HT-29 (cell line): ENCODE data around the gene C22orf39. TPM values are rescaled to one million over a fixed set of nuclear protein-coding genes. Genes with fewer than 3 reads are reported as not detected.
"Not testable (repeated sequence)": the region's sequence is repeated elsewhere in the genome, so short reads cannot be mapped to it uniquely, and the experiment has no call there.

Experiments used
- DNase-seq: peaks from one replicate; pipeline ENCODE4 v3.0.0-alpha.2; 2015; ENCODE audit warnings: low spot score
- total RNA-seq: library from RNA; depleted of rRNA; stranded (reverse); fragments of >200 nt; shearing (Covaris generic); gene quantifications from 2 replicates; pipeline ENCODE4 v1.2.3, GENCODE V29; 2014

The C22orf39 gene
- total RNA-seq, 1 experiment from 2014 or later: 43.6 TPM

DNA sequence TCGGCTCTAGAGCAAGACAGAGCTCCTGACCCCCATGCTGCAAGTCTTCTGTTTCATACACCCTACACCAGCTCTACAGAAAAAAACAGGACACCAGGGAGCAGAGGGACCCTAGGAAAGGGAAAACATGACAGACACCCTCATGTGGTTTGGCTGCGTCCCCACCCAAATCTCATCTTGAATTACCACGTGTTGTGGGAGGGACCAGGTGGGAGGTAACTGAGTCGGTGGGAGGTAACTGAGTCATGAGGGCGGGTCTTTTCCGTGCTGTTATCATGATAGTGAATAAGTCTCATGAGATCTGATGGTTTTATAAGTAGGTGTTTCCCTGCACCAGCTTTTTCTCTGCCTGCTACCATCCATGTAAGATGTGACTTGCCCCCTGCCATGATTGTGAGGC is 6.6 kb upstream of the C22orf39 start:
- no peak for DNase-seq

DNA sequence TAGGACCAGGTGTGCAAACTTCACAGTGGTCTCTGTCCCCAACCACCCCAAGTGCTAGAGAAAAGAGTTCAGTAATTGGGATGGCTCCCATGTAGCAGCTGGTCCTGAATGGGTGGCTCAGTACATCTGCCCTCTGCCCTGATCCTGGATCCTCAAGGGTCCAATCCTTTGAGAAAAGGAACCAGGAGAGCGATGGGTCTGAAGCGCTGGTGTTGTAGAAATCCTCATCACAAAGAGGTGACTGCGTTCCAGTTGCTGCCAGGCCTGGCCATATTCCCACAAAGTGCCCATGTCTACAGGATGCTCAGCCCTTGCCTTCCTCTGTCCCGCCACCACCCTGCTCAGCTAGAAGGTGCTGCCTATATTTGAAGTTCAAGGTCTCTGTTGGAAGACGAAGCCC is 6.2 kb upstream of the C22orf39 start:
- DNase-seq: no peak

DNA sequence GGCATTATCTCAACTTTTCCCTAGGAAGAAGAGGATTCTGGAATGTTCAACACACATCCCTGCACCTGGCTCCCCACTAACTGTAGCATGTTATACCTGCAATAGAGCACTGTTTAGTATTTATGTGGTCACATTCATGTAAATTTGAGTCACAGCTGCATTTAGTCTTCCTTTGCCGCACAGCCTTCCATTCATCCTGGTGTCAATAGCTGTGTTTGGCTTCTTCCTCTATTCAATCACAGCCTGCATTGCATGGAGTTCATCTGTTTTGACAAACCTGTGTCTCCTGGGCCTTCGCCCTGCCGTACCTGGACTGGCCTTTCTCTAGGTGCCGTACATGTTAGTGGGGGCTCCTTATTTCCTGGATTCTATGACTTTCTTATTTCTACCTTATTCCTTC is 4.1 kb upstream of the C22orf39 start:
- no peak for DNase-seq

DNA sequence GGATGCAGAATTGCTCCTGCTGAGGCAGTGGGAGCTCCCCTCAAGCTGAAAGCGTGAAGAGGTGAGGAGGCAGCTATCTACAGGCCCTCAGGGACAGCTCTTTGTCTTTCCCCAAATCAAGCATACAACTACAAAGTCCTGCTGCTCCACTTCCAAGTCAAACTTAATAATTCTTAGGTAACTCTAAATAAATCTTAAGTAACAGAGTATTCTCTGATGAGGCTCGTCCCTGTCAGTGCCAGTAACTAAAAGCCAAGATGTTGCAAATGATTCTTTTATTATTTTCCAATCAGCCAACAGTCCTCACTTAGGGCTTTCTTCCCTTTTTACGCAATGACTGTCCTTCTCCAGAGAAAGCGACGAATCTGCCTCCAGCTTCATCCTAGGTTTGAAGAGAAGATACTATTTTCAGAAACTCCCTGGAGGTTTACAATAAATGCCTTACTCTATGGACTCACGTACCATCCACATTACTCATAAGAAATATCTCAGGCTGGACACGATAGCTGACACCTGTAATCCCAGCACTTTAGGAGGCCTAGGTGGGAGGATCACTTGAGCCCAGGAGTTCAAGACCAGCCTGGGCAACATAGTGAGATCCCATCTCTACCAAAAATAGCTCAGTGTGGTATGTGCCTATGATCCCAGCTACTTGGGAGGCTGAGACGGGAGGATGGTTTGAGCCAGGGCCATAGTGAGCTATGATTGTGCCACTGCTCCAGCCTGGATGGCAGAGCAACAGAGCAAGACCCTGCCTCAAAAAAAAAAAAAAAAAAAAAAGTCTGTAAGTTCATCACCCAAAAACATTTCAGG is 3.1 kb upstream of the C22orf39 start:
- no peak for DNase-seq

DNA sequence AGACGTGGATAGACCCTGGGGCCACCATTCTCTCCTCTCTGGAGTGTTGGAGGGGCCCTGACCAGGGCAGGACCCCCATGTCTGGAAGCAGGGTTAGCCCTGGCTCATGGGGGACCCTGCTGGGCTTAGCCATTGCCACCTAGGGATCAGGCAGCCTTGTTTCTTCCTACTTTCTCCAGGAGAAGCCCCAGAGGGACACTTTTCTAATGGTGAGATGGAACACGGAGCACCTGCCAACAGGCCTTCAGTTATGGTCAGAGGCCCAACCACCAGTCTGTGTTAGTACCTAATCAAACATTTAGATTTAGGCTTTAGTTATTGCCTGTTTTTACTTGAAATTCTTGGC is 1.9 kb upstream of the C22orf39 start:
- no peak for DNase-seq

DNA sequence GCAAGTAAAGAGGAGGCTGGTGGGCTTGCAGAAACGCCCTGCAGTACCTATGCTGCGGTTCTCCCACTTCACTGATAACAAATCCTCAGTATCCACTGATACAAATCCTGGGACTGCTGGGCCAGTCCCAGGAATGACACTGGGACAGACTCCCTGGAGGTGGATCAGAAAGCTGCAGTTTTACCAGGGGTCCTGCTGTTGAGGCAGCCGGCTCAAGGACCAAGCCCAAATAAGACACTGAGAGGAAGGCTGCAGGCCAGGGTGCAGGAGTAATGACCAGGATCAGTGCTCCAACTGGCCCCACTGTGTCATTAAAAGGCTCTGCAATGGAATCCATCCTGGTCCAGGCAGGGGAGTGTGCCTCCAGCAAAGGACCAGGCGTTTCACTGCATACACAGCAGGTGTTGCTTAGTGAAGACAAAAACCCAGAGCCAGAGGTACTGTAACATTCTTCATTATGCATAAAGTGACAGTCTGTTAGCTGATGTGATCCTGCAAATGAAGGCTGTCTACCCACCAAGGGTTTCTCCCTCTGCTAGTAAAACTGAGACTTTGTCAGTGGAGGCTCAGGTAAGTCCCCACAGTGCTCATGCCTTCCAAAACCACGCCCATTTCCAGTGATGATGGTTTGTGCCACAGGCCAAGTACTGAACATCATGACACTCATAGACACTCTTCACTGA is 1.4 kb upstream of the C22orf39 start:
- no peak for DNase-seq

DNA sequence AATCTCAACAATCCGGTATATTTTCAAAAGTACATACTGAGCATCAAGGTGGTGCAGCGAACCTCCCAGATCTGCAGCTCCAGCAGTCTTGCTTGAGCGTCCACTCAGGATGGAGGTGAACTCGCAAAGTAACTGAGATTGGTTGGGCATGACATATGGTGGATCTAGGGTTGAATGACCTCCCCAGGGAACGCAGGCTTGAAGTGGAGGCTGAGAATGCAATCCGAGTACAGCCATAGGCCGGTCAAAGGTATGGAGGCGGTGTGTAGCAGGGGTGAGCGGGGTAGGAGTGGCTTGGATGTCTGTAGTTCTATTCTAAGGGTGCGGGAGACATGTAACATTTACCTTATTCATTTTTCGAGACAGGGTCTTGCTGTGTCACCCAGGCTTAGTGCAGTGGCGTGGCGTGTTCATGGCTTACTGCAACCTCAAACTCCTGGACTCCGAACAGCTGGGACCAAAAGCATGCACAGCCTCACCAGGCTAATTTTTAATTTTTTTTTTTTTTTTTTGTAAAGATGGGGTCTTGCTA is 631 bp upstream of the C22orf39 start:
- DNase-seq: peak; percentile 70

DNA sequence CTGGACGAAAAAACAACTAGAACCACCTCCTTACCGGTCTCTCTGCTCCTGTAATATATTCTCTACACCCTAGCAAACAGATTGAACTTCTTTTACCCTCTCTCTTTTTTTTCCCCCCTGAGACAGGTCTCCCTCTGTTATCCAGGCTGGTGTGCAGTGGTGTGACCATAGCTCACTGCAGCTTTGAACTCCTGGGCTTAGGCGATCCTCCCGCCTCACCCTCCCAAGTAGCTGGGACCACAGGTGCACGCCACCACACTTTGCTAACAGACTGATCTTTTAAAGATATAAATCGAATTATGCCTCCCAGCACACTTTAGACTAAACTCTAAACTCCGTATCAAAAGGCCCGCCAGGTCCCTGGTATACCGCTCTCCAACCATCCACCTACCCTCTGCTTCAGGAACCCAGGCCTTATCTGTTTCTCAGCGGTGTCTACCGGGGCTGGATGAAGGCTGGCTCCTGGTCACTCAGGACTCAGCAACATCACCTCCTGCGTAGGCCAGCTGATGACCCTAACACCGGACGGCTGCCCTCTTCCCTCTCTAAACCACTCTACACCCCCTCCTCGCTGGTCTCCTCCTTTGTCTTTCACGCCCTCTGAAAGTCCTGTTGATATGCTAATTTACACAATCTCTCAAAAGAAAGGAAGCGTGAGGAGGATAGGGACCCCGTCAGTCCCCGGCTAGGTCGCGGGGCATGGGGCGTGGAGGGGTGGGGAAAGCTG is 745 bp downstream of the C22orf39 start:
- DNase-seq: no peak

DNA sequence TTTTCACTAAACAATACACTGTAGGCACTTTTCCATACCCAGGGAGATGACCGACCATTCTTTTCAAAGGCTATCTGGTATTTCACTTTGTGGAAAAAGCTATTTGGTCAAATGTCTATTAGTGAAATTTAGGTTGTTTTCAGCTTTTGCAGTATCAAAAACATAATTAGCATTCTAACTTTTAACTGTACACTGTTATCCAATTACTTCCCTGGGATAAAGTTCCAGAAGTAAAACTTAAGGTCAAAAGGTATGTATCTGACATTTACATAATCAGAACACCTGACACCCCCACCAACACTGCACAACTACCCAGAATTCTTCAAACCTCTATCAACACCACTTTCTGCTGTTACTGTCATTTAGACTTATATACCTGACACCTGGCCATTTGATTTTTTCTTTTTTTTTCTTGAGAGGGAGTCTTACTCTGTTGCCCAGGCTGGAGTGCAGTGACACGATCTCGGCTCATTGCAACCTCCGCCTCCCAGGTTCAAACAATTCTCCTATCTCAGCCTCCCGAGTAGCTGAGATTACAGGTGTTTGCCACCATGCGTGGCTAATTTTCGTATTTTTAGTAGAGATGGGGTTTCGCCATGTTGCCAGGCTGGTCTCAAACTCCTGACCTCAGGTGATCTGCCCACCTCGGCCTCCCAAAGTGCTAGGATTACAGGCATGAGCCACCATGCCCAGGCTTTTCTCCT is 2.1 kb downstream of the C22orf39 start:
- not testable (repeated sequence) for DNase-seq

DNA sequence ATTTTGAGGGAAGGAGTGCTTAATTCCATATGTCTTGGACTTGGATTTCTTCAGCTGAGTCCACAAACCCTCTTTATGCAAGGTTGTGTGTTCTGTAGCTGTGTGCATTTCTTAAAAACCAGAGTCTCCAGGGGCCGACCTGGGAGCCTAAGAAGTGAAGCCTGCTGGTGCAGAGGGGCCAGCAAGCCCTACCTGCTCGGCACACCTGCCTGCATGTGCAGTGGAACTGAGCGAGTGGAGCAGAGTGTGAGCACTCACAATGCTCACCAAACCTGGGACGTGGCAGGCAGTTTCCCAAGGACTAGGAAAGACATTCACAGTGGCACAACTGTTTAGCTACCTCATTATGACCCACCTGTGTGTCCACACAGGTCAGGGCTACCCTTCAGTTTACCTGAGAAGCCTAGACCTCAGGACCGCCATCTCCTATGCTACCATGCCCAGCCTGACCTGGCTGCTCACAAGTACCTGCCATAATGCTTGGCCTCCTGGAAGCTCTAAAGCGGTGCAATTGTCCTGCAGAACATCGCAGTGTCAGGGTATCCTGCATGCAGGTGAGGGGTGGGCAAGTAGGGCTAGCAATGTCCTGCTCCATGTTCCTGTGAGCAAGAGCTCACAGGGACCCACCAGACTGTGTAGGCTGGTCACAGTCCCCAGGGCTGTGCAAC is 3.8 kb downstream of the C22orf39 start:
- DNase-seq: no peak

DNA sequence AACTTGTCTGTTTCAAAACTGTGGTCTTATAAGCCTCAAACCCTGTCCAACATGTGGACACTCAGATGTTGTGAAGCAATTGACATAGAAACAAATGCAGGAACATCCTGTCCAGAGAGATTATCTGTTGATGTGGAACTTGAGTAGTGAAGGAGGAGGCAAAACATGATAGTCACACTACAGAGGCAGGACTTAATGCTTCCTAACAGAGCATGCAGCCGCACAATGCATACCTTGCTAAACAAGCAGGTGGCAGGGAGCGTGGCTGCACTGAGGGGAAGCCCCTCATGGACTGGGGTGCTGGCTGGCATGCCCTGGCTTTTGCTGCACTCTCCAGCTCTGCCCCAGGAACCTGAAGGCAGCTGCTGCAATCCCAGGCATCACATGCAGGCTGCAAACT is 5.3 kb downstream of the C22orf39 start:
- no peak for DNase-seq

DNA sequence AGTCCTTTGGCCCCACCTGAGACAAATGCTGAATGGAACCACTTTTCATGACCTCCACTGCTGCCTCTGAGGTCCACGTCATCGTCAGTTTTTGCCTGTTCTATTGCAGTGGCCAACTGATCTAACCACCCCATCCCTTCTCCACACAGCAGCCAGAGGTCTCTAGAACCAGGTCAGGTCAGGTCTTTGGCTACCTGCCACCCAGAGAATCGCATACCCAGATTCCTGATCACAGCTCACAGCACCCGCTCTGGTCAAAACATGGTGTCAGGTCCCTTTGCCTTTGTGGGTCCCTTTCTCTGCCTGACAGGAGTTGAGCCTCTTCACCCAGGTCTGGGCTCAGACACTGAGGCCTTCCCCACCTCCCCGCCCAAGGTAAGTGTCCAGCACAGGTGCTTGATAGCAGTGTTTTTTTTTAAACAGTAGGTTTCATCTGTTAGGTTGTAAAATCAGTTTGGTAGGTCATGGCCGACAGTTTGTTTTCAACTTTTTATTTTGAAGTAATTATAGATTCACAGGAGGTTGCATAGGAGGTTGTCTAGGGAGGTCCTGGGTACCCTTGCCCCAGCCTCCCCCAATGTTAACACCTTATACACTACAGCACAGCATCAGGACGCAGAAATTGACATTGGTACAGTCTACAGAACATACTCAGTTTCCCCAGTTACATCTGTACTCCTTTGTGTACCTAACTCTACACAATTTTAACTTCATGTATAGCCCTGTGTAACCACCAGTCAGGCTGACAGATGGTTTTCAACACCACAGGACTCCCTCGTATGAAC is 6.9 kb downstream of the C22orf39 start:
- DNase-seq: no peak

DNA sequence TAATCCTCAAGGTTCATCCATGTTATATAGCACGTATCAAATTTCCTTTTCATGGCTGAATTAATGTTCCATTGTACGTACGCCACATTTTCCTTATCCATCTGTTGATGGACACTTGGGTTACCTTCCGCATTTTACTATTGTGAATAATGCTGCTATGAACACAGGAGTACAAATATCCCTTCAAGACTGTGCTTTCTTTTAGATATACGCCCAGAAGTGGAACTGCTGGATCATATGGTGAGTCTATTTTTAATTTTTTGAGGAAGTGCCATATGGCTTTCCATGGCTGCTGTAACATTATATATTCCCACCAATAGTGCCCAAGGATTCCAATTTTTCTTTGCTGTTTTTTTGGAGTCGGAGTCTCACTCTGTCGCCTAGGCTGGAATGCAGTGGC is 9.2 kb downstream of the C22orf39 start:
- no peak for DNase-seq

DNA sequence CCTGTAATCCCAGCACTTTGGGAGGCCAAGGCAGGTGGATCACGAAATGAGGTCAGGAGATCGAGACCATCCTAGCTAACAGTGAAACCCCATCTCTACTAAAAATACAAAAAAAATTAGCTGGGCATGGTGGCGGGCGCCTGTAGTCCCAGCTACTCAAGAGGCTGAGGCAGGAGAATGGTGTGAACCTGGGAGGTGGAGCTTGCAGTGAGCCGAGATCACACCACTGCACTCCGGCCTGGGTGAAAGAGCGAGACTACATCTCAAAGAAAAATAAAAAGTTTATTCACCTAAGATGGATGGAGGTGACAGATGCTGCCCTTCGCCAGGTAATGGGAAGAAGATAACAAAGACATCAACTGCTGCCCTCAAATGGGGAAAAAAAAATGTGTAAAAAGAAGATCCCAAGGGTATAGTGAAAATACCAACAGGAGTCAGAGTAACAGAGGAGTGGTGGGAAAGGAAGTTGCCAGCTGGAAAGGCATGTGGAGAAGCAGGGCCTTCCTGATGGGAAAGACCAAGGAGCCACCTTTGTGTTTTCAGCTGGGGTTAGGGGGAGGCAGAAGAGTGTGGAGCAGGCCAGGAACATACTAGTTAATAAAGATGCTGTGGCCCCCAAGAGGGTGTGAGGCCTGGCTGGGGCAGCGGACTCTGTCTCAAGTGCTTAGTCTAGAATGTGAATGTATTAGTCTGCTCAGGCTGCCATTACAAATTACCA is 10.9 kb downstream of the C22orf39 start:
- DNase-seq: not testable (repeated sequence)

DNA sequence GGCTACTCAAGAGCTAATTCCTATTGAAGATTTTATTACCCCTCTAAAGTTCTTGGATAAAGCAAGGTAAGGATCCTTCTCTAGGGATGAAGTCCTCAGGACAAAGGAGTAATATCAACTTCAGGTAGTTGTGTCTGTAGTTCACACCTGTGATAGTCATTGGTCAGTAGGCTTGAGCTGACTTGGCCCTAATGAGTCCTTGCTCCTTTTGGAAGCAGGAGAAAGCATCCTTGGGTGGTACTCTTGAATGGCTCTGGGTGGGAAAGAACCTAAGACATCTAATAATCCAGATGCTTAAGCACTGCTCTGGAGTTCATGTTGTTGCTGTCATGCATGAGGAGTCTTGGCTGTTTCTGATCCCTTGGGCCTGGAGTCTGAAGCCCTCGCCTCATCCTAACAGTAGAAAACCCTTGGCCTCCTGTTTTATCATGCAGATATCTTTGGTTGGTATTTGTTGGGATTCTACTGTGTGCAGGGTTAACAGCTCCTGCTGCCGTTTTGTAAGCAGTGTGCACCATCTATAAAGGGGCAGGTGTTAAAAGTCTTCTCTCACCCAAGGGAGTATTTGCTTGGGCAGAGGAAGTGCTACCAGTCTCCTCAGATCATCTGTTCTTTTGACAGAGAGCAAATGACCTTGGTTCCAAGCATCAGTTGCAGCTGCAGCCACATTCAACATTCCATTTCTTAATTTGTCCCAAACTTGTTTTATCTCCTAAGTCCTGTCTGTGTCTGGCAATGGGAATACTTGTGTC is 12.5 kb downstream of the C22orf39 start:
- DNase-seq: no peak

DNA sequence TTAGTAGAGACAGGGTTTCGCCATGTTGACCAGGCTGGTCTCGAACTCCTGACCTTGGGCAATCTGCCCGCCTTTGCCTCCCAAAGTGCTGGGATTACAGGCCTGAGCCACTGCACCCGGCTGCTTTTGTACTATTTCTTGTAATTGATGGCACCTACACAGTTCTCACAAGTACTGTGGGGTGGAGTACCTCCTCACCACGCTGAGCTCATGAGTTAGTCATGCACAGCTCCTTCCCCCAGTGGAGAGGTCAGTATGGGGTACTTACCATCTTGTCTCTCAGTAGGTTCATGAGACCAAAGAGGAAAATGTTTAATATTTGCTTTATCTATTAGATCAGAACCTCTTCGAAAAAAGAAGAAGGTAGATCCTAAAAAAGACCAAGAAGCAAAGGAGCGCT is 13.1 kb downstream of the C22orf39 start:
- DNase-seq: no peak

DNA sequence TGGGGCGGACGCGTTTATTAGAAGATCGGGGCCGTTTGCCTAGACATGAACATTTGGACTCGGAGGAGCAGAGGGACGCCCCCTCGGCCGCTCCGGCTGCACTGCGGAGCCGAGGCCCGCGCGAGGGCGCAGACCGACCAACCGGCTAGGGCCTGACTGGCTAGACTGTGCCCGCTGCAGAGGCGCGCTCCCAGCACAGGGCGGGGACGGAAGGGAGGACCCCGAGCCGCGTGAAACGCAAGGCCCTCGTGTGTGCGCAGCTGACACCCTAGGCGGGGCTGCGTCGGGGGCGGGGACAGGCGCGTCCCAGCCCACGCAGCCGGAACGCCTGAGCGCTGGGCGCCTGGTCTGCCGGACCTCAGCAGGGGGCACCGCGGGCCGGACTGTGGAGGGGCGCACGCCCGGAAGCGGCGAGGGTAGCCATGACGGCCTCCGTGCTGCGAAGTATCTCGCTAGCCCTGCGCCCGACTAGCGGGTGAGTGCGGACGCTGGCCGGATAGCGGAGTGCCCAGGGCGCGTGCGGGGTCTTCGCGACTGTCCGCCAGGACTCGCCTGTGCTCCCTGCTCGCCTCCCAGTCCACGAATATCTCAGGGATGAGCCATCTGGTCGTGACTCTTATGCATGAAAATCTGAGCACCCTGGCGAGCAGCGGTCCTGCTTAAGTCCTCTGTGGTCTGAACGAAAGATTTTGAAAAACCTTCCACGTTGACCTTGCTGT is 15.2 kb downstream of the C22orf39 start, which contains the start of gene MRPL40:
MRPL40 (plus strand) TSS at position 413 of the 719 bp plus-strand sequence; CDS start at position 423, 10 bp downstream.
- peak; percentile 98 for DNase-seq

DNA sequence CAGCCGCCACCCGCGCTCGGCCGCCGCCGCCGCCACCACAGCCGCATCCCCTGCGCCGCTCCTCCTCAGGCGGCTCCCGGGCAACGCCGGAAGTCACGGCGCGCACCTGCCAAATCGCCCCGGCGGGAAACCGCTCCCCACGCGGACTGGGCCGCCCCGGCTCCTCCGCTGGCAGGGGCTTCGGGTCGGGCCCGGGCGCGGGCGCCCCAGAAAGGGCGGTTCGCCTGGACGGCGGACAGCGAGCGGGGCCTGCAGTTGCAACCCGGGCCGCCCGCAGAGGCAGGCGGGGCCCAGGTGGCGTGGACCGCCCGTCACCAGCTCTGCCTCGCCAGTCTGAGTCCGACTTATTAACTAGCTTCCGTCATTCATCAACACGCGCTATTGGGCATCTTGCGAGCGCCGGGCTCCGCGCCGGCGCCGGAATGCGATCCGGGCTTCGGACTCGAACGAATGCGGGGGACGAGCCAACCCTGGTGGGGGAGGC is 15.8 kb downstream of the C22orf39 start, which contains the start of gene HIRA:
HIRA (minus strand) TSS at position 85 of the 484 bp plus-strand sequence. CDS start 257 bp downstream, outside the sequence.
- DNase-seq: peak; percentile 86
